CD4-positive, alpha-beta T cell (primary cell): ENCODE data around the gene GMPPA. TPM values are rescaled to one million over a fixed set of nuclear protein-coding genes. Genes with fewer than 3 reads are reported as not detected.

Experiments
- ATAC-seq: fragments of 200-7000 bp; cut with Tn5 transposase; one replicate; pipeline ENCODE4 v1.10.0; 2022; ENCODE audit warnings: mild to moderate bottlenecking; ENCODE audit not compliant: poor library complexity
- CTCF ChIA-PET: fragments of 350-600 bp; sonication (Branson Sonifier 250); formaldehyde crosslinking; loops from one replicate; lab custom pipeline; 2021; ENCODE audit warnings: antibody characterized with exemption, inconsistent platforms; lab: Charles Lee
- POLR2A ChIA-PET: fragments of 350-600 bp; sonication (Branson Sonifier 250); formaldehyde crosslinking; loops from one replicate; lab custom pipeline; 2021; ENCODE audit warnings: antibody characterized with exemption, inconsistent platforms; lab: Charles Lee
- DNase-seq, 14 experiments: peaks; one replicate each; pipeline ENCODE4 v3.0.0-alpha.2; 2013 to 2020; ENCODE audit warnings: mixed read lengths in 2 of 14
- H3K27ac ChIP-seq, 2 donors: one replicate each; pipeline versions ENCODE4 v1.5.1 to v1.7.0; 2013; ENCODE audit warnings: low read length in 2 of 2, low read depth in 1 of 2, mild to moderate bottlenecking in 1 of 2
- H3K27me3 ChIP-seq, 2 experiments: 1 replicate in 1 of 2; 2 replicates in 1 of 2; pipeline versions ENCODE4 v1.6.1 to v1.7.0; 2013; ENCODE audit warnings: low read length in 2 of 2, control low read depth in 1 of 2, mild to moderate bottlenecking in 1 of 2, moderate library complexity in 1 of 2; ENCODE audit not compliant: insufficient read depth in 2 of 2, control insufficient read depth in 1 of 2
- H3K36me3 ChIP-seq: one replicate; pipeline ENCODE4 v1.6.1; 2013; ENCODE audit warnings: low read length, control low read depth; ENCODE audit not compliant: insufficient read depth
- H3K4me1 ChIP-seq: one replicate; pipeline ENCODE4 v1.6.1; 2013; ENCODE audit warnings: low read length, control low read depth; ENCODE audit not compliant: insufficient read depth
- H3K4me3 ChIP-seq: one replicate; pipeline ENCODE4 v1.5.1; 2013; ENCODE audit warnings: mild to moderate bottlenecking, low read length, moderate library complexity
- H3K9me3 ChIP-seq, 2 experiments: 1 replicate in 1 of 2; 2 replicates in 1 of 2; pipeline versions ENCODE4 v1.6.1 to v1.7.0; 2013; ENCODE audit warnings: low read length in 2 of 2, mild to moderate bottlenecking in 2 of 2, control low read depth in 1 of 2, moderate library complexity in 1 of 2; ENCODE audit not compliant: control insufficient read depth in 1 of 2, insufficient read depth in 1 of 2
- H3K27ac Mint-ChIP-seq: one replicate; pipeline ENCODE4 v1.8.0; 2020; ENCODE audit warnings: mixed read lengths
- H3K27me3 Mint-ChIP-seq: one replicate; pipeline ENCODE4 v1.8.0; 2021; ENCODE audit warnings: mixed read lengths
- H3K36me3 Mint-ChIP-seq: one replicate; pipeline ENCODE4 v1.8.0; 2021; ENCODE audit warnings: low read depth, mixed read lengths
- H3K4me1 Mint-ChIP-seq: one replicate; pipeline ENCODE4 v1.8.0; 2021; ENCODE audit warnings: low read depth, mixed read lengths
- H3K4me3 Mint-ChIP-seq: one replicate; pipeline ENCODE4 v1.8.0; 2020; ENCODE audit warnings: mild to moderate bottlenecking, mixed read lengths
- H3K9me3 Mint-ChIP-seq: one replicate; pipeline ENCODE4 v1.8.0; 2020; ENCODE audit warnings: mixed read lengths
- CTCF ChIP-seq: fragments of 200-600 bp; IDR thresholded peaks from one replicate; pipeline ENCODE4 v1.8.0; 2022; ENCODE audit warnings: antibody characterized with exemption, mild to moderate bottlenecking
- intact Hi-C, 2 experiments: fragments of 100-400 bp; cut with DNase I in 1 of 2; cut with micrococcal nuclease in 1 of 2; formaldehyde crosslinking; loops; one replicate each; pipeline versions ENCODE4 v1.15.1 to v1.9.0; 2023 to 2025; cut with DNase I, micrococcal nuclease
- total RNA-seq, 174 experiments: library from RNA in 2 of 174; stranded (reverse) in 2 of 174; gene quantifications; one replicate each; pipeline ENCODE4 v1.2.3 and lab custom pipeline; 2021 to 2026

Gene GMPPA
- total RNA-seq, 2 experiments from 2014 or later, result 13.3 to 14.4 TPM

- no peaks in the 10 kb centered on the region for H3K36me3 ChIP-seq
- ChIA-PET CTCF (no interaction called here), POLR2A (no interaction called here)
- ATAC-seq, result no peak
- no peak for DNase-seq
- H3K27me3 ChIP-seq, result peaks cover 54 to 61% of the 10 kb centered on the region in 2 experiments
- TF ChIP-seq CTCF, result no peak
- Mint-ChIP-seq H3K27ac (no peak overlapping the region), H3K36me3 (no peaks in the 10 kb centered on the region), H3K4me3 (no peak overlapping the region), H3K9me3 (no peaks in the 10 kb centered on the region), H3K27me3 (peaks cover 75% of the 10 kb centered on the region), H3K4me1 (peaks cover 5% of the 10 kb centered on the region)
- no peak overlapping the region for H3K4me3 ChIP-seq
- H3K27ac ChIP-seq, result no peak overlapping the region
- intact Hi-C loops, result no loop called here
- peaks cover 0 to 6% of the 10 kb centered on the region in 2 experiments for H3K9me3 ChIP-seq
- no peaks in the 10 kb centered on the region for H3K4me1 ChIP-seq
Measured at GRCh38 chr2:219490186-219490585, 8.5 kb upstream of the GMPPA start.

- no peak overlapping the region for H3K27ac Mint-ChIP-seq
- no peak for TF ChIP-seq CTCF
- intact Hi-C loops, result no loop called here
- H3K4me3 Mint-ChIP-seq, result no peak overlapping the region
- Histone ChIP-seq H3K27ac (no peak overlapping the region), H3K4me3 (no peak overlapping the region), H3K4me1 (peaks cover 4% of the 10 kb centered on the region), H3K9me3 (peaks cover 0 to 7% of the 10 kb centered on the region in 2 experiments), H3K27me3 (peaks cover 54 to 60% of the 10 kb centered on the region in 2 experiments), H3K36me3 (no peaks in the 10 kb centered on the region)
- H3K9me3 Mint-ChIP-seq, result no peaks in the 10 kb centered on the region
- H3K27me3 Mint-ChIP-seq, result peaks cover 75% of the 10 kb centered on the region
- DNase-seq (no peak), ATAC-seq (no peak)
- ChIA-PET POLR2A (no interaction called here), CTCF (interaction anchor here (0.9 kb wide), 1 partner anchor 19 kb away, joined by 4 read pairs; no protein-coding TSS in a partner anchor)
- peaks cover under 1% of the 10 kb centered on the region for H3K4me1 Mint-ChIP-seq
- H3K36me3 Mint-ChIP-seq, result no peaks in the 10 kb centered on the region
Measured at GRCh38 chr2:219490600-219491130, 8.0 kb upstream of the GMPPA start.

DNA sequence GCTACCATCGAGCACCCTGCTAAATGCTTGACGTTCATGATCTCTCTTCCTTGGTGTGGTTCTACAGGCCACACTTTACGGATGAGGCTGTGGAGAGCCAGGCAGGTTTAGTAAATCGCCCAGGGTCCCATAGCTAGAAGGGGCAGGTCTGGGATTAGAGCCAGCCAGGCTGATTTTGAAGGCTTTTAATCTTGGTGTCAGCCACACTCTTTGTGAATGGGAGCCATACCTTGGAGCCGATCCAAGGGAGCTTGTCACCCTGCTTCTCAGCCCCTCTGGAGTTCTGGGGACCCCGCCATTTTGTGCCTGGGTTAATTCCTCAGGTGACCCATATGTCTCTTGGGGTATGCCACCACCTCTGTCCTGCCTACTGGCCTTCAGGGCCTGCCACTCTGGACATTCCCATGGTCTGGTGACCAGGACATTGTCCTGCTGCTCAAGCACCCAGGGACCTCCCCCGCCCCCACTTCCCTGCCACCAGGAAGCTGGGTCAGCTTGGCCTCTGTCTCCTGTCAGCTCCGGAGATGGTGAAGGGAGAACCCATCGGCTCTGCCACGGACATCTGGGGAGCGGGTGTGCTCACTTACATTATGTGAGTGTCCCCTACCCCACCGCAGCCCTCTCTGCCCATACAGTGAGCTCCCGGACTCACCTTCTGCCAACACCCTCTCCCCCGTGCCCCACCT is 7.3 kb upstream of the GMPPA start:
- no peak overlapping the region for H3K27ac ChIP-seq
- TF ChIP-seq CTCF, result no peak
- DNase-seq, result no peak
- no peak overlapping the region for H3K4me3 Mint-ChIP-seq
- intact Hi-C loops, result no loop called here
- no peak overlapping the region for H3K27ac Mint-ChIP-seq
- no peaks in the 10 kb centered on the region for H3K9me3 Mint-ChIP-seq
- POLR2A ChIA-PET, result no interaction called here
- H3K4me1 ChIP-seq, result peaks cover 9% of the 10 kb centered on the region
- H3K36me3 ChIP-seq, result no peaks in the 10 kb centered on the region
- H3K4me3 ChIP-seq, result no peak overlapping the region
- CTCF ChIA-PET, result interaction anchor here (0.9 to 1.2 kb wide), 2 partner anchors 18 to 38 kb away, joined by 3 to 4 read pairs; no protein-coding TSS in a partner anchor
- no peak for ATAC-seq
- H3K9me3 ChIP-seq, result peaks cover 0 to 11% of the 10 kb centered on the region in 2 experiments
- peaks cover 2% of the 10 kb centered on the region for H3K4me1 Mint-ChIP-seq
- H3K36me3 Mint-ChIP-seq, result no peaks in the 10 kb centered on the region
- peaks cover 75% of the 10 kb centered on the region for H3K27me3 Mint-ChIP-seq
- H3K27me3 ChIP-seq, result peaks cover 54 to 60% of the 10 kb centered on the region in 2 experiments
